Neural crest cell (in vitro differentiated cells): Measurements from ENCODE around the gene GALNT13. TPM values are rescaled to one million over a fixed set of nuclear protein-coding genes. Genes with fewer than 3 reads are reported as not detected.

Experiments used
- DNase-seq: peaks from one replicate; pipeline ENCODE4 v3.0.0; 2021; ENCODE audit warnings: low read depth, mixed read lengths, low spot score
- H3K27ac Mint-ChIP-seq: one replicate; pipeline ENCODE4 v1.8.0; 2021; ENCODE audit warnings: mild to moderate bottlenecking, mixed read lengths; ENCODE audit not compliant: unreplicated experiment
- H3K27me3 Mint-ChIP-seq: 2 replicates; pipeline ENCODE4 v1.8.0; 2021; ENCODE audit warnings: low read depth, mild to moderate bottlenecking, mixed read lengths
- H3K36me3 Mint-ChIP-seq: 2 replicates; pipeline ENCODE4 v1.8.0; 2021; ENCODE audit warnings: low read depth, mild to moderate bottlenecking, mixed read lengths
- H3K4me1 Mint-ChIP-seq: 2 replicates; pipeline ENCODE4 v1.8.0; 2021; ENCODE audit warnings: mixed read lengths
- H3K4me3 Mint-ChIP-seq: one replicate; pipeline ENCODE4 v1.8.0; 2021; ENCODE audit warnings: mild to moderate bottlenecking, mixed read lengths
- H3K9me3 Mint-ChIP-seq: 2 replicates; pipeline ENCODE4 v1.8.0; 2021; ENCODE audit warnings: mixed read lengths
- total RNA-seq: library from RNA; stranded (reverse); gene quantifications from 2 replicates; pipeline ENCODE4 v1.2.1, GENCODE V29; 2021
- TF ChIP-seq, protein P1 (sequence below): fragments of 200-600 bp; sonication (generic); conservative IDR thresholded peaks from 2 replicates; pipeline ENCODE4 v1.5.0; 2021; ENCODE audit warnings: antibody characterized with exemption, mild to moderate bottlenecking

The GALNT13 gene
- total RNA-seq, 1 donor from 2014 or later: 7.4 TPM

DNA sequence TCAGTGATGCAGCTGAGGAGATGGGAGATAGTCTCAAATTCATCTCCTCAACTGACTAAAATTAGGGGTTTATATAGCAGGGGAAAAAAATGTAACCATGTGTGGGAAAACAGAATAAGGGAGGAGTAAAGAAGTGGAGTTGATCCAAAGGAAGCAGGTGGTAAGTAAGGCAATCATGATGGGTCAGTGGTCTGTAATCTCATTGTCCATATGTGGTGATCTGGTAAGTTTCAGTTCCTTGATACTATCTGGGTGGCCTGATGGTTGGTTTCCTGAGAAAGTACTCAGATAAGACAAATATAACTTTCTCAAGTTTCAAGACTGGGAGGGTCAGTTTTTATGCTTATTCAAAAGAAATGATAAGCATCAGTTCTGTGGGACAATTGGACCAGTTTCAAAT, 514.5 kb downstream of the GALNT13 start:
- peaks cover 5% of the 10 kb centered on the region for H3K4me1 Mint-ChIP-seq
- H3K4me3 Mint-ChIP-seq: no peak overlapping the region

DNA sequence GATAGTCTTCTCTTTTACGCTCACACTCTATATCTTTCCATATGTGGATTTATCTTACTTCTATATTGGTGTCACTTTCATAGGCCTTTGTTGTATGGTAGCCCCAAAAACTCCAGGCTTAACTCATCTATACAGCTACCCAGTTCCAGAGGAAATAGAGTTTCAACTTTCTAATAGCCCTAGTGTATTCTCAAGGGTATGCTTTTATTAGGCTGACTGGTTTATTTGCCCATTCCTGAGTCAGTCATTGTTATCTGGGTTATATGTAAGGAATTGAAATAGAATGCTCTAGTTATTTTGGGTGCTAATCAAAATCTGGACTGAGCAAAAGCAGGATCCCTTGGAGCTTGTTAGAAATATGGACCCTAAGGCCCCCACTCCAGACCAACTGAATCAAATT, 519.3 kb downstream of the GALNT13 start:
- Mint-ChIP-seq H3K27me3 (no peaks in the 10 kb centered on the region), H3K9me3 (peaks cover 10% of the 10 kb centered on the region), H3K36me3 (peaks cover 8% of the 10 kb centered on the region), H3K27ac (no peak overlapping the region), H3K4me3 (no peak overlapping the region), H3K4me1 (no peaks in the 10 kb centered on the region)
- TF ChIP-seq, protein P1, sequence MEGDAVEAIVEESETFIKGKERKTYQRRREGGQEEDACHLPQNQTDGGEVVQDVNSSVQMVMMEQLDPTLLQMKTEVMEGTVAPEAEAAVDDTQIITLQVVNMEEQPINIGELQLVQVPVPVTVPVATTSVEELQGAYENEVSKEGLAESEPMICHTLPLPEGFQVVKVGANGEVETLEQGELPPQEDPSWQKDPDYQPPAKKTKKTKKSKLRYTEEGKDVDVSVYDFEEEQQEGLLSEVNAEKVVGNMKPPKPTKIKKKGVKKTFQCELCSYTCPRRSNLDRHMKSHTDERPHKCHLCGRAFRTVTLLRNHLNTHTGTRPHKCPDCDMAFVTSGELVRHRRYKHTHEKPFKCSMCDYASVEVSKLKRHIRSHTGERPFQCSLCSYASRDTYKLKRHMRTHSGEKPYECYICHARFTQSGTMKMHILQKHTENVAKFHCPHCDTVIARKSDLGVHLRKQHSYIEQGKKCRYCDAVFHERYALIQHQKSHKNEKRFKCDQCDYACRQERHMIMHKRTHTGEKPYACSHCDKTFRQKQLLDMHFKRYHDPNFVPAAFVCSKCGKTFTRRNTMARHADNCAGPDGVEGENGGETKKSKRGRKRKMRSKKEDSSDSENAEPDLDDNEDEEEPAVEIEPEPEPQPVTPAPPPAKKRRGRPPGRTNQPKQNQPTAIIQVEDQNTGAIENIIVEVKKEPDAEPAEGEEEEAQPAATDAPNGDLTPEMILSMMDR: no peak
- no peak for DNase-seq

More for the DNA sequence above, 514.5 kb downstream of the GALNT13 start:
- no peaks in the 10 kb centered on the region for H3K27me3 Mint-ChIP-seq
- peaks cover 6% of the 10 kb centered on the region for H3K9me3 Mint-ChIP-seq
- TF ChIP-seq, protein P1: no peak
- no peak for DNase-seq
- peaks cover 4% of the 10 kb centered on the region for H3K36me3 Mint-ChIP-seq
- no peak overlapping the region for H3K27ac Mint-ChIP-seq

DNA sequence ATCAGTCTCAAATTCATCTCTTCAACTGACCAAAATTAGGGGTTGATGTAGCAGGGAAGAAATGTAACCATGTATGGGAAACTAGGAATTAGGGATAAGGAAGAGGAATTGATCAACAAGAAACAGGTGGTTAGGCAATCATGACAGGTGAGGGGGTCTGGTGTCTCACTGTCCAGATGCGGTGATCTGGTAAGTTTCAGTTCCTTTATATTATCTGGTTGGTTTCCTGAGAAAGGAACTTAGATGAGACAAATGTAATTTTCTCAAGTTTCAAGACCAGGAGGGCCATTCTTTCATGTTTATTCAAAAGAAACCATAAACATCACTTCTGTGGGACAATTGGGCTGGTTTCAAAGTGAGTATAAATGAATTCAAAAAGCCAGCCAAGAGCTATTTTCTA, 520.5 kb downstream of the GALNT13 start:
- H3K27me3 Mint-ChIP-seq: no peaks in the 10 kb centered on the region
- no peak for DNase-seq
- TF ChIP-seq, protein P1: no peak

DNA sequence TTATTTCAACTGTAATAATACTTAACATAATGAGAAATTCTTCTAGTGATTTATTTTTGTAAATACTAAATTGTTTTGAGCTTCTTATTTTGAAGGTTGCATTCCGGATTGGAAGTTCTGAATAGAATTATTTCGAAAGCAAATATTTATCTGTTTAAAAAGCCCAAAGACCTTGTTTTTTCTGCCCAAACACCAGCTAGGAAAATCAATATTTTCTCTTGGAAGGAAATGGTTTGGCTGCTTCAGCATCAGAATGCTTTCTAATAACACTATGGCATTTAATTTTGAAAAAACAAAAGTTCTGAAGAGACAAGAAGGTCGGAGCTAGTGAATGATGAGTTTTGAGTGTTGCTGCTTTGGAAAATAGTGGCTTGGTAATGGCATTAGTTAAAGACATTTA, 522.9 kb downstream of the GALNT13 start:
- Mint-ChIP-seq H3K4me3 (no peak overlapping the region), H3K9me3 (peaks cover 6% of the 10 kb centered on the region), H3K27me3 (no peaks in the 10 kb centered on the region), H3K36me3 (peaks cover 4% of the 10 kb centered on the region), H3K4me1 (no peaks in the 10 kb centered on the region), H3K27ac (no peak overlapping the region)
- DNase-seq: no peak
- TF ChIP-seq, protein P1: no peak

More for the DNA sequence above, 520.5 kb downstream of the GALNT13 start:
- H3K27ac Mint-ChIP-seq: no peak overlapping the region
- H3K36me3 Mint-ChIP-seq: peaks cover 8% of the 10 kb centered on the region
- no peaks in the 10 kb centered on the region for H3K4me1 Mint-ChIP-seq
- peaks cover 10% of the 10 kb centered on the region for H3K9me3 Mint-ChIP-seq
- no peak overlapping the region for H3K4me3 Mint-ChIP-seq

DNA sequence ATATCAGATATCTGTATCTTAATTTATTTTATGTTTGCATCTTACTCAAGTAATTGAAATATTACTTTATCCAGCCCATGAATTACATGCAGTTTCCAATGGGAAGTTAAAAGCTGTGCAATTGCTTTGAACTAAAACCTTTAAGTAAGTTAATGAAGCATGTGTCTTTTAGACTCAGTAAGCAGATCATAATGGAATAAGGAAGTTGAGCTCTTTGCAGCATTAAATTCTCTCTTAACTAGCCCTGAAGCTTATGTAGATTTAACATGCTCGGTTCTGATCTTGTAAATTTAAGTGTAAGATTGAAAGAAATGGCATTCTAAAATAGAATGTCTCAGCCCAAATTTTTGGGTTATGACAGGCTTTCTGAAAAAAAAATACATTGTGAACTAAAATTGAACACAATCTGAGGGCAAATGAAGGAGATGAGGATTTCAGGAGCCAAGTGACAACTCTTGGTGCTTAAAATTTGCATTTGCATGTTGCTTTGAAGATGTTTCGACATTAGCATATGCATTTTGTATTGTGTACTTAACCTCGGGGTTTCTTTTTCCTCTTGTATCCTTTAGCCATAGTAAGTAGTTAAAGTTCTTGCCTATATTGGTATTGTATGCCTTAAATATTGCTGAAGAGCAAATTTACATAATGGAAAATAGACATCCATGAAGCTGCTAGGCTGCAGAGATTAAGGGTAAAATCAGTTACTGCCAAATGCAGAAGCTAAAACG, 529.0 kb downstream of the GALNT13 start:
- TF ChIP-seq, protein P1: no peak
- Mint-ChIP-seq H3K36me3 (no peaks in the 10 kb centered on the region), H3K4me3 (no peak overlapping the region), H3K27ac (no peak overlapping the region), H3K27me3 (no peaks in the 10 kb centered on the region), H3K4me1 (no peaks in the 10 kb centered on the region), H3K9me3 (no peaks in the 10 kb centered on the region)
- DNase-seq: no peak
